NCI-H226 (cell line): ENCODE measurements around the gene GLP1R.
"Not testable (repeated sequence)": the region's sequence is repeated elsewhere in the genome, so short reads cannot be mapped to it uniquely, and the experiment has no call there.

ENCODE experiments used
- DNase-seq: peaks from one replicate; pipeline ENCODE4 v3.0.0-alpha.2; 2015

Gene GLP1R

DNA sequence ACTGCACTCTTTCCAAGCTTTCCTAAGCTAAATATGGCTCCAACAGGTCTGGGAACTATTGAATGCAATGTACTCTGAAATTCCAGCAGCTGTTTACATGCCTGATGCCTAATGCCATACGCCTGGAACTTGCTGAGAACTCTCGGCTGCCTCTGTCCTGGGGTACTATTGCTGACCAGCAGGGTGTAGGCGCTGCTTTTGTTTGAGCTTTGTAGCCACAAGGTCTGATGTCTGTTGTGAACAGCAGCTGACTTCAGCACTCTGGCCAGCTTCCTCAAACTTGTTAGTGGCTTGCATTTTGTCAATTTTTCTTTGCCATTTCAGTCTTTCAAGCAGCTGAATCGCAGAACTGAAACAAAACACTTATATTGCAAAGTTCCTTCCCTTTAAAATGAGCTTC, 39.8 kb downstream of the GLP1R start:
- no peak for DNase-seq

GRCh38 chr6:39090036-39090435, 41.5 kb downstream of the GLP1R start:
- no peak for DNase-seq

DNA sequence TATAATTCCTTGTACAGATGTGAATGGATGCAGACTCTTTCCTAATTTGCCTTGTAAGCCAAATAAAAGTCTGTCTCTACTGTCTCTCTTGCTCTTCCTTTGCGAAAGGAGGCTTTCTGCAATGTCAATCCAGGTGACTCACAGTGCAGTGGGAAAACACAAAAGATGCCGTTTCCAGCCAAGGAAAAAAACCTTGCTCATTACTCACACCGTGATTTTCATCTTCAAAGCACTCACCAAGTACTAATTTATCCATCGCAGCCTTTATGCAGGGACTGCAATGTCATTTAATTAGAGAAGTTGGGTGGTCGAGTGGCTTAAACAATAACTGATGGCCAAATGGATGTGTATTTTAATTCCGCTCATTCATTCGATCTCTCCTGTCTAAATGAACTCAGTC, 42.6 kb downstream of the GLP1R start:
- DNase-seq: no peak

DNA sequence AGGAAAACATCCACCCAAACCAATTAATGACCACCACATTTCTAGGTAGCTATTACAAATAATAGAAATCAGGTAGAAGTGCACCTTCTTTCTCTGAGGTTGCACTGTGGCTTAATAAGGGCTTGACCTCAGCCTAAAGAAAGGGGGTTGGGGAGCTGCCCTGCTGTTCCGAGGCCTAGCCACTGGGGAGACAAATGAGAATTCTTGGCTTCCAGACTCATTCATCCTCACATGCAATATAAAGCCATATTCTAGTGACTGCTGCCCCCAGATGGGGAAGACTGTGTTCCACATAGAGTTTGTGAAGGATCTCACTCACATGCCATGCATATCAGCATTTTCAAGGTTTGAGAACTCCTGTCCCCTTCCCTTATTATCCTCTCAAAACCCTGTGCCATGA, 43.5 kb downstream of the GLP1R start:
- DNase-seq: no peak

- no peak for DNase-seq
These were observed 44.6 kb downstream of the GLP1R start for GRCh38 chr6:39093149-39093708.

DNA sequence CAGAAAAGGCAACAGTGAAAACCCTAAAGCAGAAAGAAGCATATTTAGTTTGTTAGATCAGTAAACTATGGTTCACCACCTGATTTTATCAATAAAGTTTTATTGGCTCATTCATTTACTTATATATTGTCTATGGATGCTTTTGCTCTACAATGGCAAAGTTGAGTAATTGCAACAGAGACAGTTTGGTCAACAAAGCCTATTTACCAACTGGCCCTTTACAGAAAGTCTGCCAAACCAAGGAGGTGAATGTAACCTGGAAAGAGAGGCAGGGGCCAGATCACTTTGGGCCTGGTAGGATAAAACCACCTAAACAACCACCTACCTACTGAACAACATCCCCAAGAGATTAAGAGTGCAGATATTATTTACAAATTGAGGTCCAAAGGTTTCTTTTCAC, 47.0 kb downstream of the GLP1R start:
- no peak for DNase-seq

DNA sequence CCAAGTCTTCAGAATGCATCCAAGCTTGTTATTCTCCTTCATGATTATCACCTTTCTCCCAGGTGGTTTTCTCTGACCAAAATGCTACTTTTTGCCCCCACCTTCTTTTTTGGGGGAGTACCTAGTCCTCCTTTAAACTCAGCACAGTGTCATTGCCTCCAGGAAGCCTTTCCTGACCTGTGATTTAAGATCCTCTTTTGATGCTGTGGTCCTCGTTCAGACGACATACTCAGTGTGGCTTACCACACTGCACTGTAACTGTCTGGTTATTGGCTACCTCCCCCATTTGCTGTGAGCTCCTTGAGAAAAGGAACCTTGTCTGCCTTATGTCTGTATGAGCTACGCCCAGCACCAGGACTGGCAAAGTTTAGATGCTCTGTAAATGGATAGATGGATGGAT, 51.8 kb downstream of the GLP1R start:
- no peak for DNase-seq

GRCh38 chr6:39102071-39102820, 53.7 kb downstream of the GLP1R start:
- DNase-seq: no peak

- no peak for DNase-seq
These were observed 54.2 kb downstream of the GLP1R start for GRCh38 chr6:39102821-39103136.

- DNase-seq: no peak
These were observed 55.9 kb downstream of the GLP1R start for GRCh38 chr6:39104528-39104927.

- no peak for DNase-seq
These were observed 58.5 kb downstream of the GLP1R start for GRCh38 chr6:39107034-39107433.

- DNase-seq: no peak
These were observed 59.1 kb downstream of the GLP1R start for GRCh38 chr6:39107641-39108040.

- no peak for DNase-seq
These were observed 59.7 kb downstream of the GLP1R start for GRCh38 chr6:39108041-39108839.

GRCh38 chr6:39111280-39111679, 62.7 kb downstream of the GLP1R start:
- no peak for DNase-seq

DNA sequence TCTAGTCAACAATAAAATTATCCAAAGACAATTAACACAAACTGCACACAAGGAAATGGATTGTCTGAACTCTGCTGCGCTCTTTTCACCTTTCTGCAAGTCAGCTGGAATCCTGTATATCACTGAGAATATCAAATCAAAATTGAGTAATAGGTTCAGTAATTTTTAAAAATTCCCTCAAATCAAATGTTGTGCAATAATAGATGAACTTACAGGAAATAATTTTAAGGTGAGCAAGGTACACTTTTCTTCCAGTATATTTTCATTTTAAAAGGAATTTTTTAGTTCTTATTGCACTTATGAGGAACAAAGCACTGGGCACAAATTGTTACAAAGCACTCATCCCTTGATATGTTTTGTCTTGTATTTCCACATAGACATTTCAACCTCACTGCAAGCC, 65.2 kb downstream of the GLP1R start:
- no peak for DNase-seq

- no peak for DNase-seq
These were observed 65.8 kb downstream of the GLP1R start for GRCh38 chr6:39114388-39114703.

- DNase-seq: peak; percentile 93
These were observed 66.4 kb downstream of the GLP1R start, which contains the start of gene SAYSD1 for GRCh38 chr6:39114704-39115599. SAYSD1 (minus strand) TSS chr6:39115186; CDS start chr6:39115089, 97 bp downstream.

DNA sequence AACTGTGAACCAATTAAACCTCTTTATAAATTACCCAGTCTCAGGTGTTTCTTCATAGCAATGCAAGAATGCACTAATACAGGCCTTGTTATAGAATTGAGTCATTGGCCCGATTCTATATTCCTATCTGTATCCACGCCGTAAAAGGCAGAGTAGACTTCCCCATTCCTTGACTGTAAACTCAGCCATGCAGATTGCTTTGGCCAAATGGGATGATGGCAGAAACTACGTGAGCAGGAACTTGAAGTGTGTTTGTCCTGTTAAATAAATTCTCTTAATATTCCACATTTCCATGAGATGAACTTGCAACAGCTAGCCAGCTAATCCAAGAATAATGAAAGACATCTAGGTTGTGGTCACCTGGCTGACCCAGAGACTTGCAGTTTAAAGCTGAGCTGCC, 70.3 kb downstream of the GLP1R start:
- DNase-seq: no peak

DNA sequence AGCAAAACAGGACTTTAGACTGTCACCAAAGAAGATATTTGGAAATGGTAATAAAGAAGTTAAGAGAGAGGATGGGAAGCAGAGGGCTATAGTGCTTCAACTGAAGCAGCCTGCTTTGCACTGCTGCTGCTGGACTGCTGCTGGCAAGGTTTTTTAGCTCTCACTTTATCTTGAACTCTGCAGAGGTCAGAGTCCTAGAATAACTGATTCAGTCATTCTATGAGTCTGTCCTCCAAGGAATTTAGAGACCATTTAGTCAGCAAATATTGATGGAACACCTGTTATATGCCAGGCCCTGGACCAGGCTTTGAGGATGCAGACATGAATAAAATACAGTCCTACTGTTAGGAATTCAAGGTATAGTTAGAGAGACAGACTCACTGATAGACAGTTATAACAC, 75.5 kb downstream of the GLP1R start:
- no peak for DNase-seq

DNA sequence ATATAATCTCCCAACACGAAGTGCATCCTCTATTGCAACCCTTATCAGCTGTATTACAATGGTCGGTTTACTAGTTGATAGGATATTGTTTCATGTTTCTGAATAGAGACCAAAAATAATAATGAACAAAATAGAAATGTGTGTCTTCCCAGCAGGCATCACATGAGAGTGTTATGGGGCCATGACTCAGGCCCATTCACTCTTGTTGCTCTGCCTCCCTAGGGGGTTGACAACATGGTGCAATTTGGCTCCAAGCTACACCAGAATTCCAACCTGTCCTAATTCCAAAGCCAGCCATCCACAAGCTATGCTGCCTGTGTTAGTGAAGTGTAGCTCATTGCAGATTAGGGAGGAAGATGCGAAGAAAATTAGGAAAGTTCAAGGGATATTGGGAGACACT, 79.5 kb downstream of the GLP1R start:
- DNase-seq: no peak

DNA sequence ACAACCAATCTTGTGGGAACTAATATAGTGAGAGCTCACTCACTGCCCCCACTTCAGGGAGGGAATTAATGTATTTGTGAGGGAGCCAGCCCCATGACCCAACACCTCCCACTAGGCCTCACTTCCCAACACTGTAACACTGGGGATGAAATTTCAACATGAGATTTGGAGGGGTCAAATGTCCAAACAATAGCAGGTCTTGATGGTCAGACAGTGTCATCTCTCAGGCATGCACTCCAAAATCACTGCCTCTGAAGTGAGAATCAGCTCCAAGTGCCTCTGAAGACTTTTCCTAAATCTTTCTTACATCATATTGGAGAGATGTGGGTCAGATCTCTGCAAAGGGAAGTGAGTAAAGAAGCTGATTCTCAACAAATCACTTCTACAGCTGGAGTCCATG, 80.3 kb downstream of the GLP1R start:
- DNase-seq: no peak

DNA sequence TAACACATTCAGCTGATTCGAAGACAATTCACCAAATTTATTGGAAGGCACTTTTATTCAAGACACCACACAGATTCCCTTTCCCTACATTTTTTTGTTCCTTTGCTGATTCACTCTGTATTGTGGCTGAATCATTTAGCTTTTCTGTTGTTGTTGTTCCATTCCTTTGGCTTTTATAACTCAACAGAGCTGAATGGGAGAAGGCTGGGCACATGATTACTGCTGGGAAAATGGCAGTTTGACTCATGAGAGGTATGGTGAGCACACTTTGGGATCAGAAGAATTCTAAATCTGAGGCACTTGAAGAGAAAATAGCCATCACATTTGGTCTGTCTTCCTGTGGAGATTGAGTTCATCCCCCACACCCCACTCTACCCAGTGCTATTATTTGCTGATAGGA, 82.1 kb downstream of the GLP1R start:
- no peak for DNase-seq

DNA sequence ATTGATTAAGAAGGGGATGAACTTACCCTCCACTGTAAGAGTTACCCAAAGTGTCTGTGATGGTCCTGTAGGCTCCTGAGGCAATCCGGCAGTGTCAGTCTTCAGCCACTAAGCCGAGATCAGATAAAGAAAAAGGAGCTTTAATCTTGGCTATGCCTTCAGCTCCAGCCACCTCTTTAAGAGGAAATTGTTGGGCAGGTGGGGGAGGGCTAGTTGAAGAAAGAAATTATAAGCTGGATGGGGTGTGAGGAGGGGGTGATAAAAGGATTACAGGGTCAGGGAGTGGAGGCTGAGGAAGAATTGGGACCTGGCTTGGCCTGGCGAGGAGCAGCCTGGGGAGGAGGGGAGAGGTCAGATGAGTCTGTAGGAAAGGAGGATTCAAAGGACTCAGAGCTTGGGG, 86.2 kb downstream of the GLP1R start:
- DNase-seq: not testable (repeated sequence)
